Measurements from ENCODE around the gene TTC14.
"Not testable (repeated sequence)": the region's sequence is repeated elsewhere in the genome, so short reads cannot be mapped to it uniquely, and the experiment has no call there.

TTC14 gene

DNA sequence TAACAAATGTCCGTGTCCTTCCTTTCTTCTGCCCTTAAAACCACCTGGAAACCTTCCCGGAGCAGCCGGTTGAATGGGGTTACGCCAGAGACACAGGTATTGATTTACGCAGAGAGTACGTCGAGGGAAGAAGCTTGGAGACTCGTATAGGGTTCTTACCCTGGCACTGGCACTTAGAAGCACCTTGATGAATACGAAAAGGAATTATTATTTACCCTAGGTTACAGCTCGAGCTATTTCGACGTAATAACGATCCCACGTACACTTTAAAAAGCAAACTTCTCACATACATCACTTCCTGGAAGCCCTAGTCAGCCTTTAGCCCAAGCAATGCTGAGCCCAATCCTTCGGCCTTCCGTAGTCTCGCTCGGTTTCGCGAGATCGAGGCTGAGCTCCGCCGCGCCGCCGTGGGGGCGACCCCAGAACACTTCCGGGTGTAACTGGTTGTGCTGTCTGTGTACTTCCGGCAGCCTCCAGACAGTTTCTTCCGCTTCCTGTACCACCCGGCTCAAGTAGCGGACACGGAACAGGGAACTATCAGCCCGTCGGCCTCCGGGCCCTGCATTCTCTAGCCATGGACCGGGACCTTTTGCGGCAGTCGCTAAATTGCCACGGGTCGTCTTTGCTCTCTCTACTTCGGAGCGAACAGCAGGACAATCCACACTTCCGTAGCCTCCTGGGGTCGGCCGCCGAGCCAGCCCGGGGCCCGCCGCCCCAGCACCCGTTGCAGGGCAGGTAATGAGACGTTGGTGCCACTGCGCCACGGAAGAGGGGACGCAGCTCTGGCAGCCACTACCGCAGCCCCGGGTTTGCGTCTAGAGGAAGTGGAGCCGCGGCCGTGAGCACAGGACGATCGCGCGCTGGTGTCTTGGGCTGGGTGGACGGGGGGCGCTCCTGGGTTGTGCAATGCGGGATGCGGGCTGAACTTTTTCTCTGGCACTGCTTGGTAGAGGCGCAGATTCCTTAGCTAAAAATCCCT is at the start of gene TTC14:
Gene TTC14, plus strand, starts transcription at position 476 of the 979 bp plus-strand sequence. Its CDS starts 99 bp downstream, at position 575.
- peak; percentile 85 for DNase-seq (ENCODE audit: low read depth)

DNA sequence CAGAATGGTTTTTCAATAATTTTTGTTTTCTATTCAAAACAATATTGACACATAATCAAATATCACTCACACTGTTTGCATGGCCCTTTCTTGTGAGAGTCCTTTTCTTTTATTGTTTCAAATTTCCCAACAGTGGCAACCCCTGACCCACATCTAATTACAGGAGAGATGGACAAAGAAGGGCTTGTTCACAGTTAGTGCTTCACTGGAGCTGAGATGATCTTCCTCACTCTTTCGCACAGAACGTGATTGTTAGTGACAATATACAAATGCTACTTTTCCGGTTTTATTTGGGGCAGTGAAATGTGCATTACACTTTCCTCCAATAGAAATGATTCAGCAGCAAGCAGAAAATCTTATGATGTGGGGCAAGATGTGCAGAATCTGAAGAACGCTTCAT is 38.6 kb upstream of the TTC14 start:
- no peak for DNase-seq (ENCODE audit: low read depth)

GRCh38 chr3:180564676-180565075 is 37.3 kb upstream of the TTC14 start:
- DNase-seq (ENCODE audit: low read depth) = no peak

- DNase-seq (ENCODE audit: low read depth) = no peak
These were observed 31.7 kb upstream of the TTC14 start for GRCh38 chr3:180570238-180570637.

DNA sequence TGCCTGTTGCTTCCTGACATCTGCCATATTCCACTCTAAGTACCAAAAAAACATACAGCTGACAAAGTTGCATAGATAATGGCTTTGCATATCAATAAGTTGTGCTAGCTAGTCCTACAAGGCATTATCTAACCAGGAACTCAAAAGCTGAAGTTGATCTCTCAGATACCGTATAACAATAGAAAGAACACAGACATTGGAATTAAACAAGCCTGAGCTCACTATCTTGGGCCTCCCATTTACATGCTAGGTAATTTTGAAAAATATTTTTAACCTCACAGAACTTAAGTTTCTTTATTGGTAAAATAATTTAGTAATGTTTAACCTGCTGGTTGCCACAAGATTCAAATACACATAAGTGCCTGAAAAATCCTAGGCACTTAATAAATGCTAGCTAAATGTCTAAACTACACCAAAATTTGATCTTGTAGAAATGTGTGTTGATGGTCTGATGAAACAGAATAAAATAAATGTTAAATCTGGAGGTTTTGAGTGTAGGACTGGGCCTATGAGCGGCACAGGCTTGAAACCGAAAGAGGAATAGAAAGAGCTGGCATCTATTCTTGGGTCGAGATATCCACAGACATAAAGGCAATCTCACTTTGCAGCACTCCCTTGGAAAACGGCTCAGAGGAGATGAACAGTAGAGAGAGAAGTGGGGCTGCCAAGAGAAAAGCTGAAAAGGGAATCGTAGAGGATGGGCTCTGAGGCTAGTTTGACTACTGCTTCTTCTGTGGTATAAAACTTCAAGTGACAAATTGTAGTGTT is 29.9 kb upstream of the TTC14 start:
- DNase-seq (ENCODE audit: low read depth) = no peak

DNA sequence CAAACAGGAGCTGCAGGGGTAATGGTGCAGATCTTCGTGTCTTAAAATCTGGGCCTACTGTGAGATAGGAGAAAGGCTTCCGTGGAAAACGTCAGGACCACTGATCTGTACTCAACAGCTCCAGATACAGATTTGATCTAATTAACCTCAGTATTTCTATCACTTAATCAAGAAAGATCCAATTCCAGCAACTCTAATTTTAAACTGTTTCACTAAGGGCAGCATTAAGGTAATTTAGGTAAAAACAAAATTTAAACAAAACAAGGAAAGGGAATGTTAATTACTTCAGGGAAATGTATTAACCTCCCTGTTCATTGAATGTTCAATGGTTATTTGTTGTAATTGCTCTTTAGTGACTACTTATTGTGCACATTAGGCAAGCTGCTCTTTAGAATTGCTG is 26.4 kb upstream of the TTC14 start:
- DNase-seq (ENCODE audit: low read depth) = no peak

- DNase-seq (ENCODE audit: low read depth) = no peak
These were observed 21.0 kb upstream of the TTC14 start for GRCh38 chr3:180580934-180581333.

DNA sequence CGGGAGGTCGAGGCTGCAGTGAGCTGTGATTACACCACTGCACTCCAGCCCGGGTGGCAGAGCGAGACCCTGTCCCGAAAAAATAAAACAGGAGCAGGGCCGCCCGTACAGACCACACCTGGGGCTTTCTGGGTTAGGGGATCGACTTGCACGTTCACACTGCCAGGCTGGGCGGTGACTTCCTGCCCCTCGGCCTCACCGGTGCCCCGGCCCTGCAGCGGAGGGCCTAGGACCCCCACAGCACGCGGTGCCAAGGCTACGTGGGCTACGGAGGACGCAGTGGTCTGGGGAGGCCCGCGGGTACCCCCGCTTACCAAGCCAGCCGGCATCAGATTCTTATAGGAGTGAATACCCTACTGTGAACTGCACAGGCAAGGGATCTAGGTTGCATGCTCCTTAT is 11.6 kb upstream of the TTC14 start:
- no peak for DNase-seq (ENCODE audit: low read depth)

DNA sequence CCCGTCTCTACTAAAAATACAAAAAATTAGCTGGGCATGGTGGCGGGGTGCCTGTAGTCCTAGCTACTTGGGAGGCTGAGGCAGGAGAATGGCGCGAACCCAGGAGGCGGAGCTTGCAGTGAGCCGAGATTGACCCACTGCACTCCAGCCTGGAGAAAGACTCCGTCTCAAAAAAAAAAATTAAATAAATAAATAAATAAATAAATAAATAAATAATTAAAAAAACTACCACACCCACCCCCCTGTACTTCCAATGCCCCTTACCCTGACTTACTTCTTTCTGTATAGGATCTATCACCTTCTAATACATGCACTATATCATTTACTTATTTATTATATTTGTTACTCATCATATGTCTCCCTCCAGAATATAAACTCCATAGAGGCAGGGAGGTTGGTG is 8.3 kb upstream of the TTC14 start:
- DNase-seq (ENCODE audit: low read depth) = not testable (repeated sequence)

GRCh38 chr3:180594631-180595558 is 7.1 kb upstream of the TTC14 start:
- DNase-seq (ENCODE audit: low read depth) = no peak

DNA sequence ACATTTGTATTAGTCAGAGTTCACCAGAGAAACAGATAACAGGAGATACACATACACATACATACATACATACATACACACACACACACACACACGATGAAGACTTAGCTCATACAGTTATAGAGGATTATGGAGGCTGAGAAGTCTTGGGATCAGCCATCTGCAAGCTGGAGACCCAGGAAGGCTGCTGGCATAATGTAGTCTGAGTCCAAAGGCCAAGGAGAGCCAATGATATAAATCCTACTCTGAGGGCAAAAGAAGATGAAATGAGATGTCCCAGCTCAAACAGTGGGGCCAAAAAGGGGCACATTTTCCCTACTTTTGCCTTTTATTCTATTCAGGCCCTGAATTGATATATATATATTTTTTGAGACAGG is 6.4 kb upstream of the TTC14 start:
- no peak for DNase-seq (ENCODE audit: low read depth)

DNA sequence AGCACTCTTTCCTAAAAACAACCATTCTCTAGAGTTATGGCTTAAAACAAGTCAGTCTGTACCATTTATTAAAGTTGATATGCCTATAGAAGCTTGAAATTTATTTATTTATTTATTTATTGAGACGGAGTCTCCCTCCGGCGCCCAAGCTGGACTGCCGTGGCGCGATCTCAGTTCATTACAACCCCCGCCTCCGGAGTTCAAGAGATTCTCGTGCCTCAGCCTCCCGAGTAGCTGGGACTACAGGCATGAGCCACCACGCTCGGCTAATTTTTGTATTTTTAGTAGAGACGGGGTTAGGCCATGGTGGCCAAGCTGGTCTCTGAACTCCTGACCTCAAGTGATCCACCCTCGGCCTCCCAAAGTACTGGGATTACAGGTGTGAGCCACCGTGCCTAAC is 1.5 kb upstream of the TTC14 start:
- DNase-seq (ENCODE audit: low read depth) = no peak

GRCh38 chr3:180611006-180611405 is 9.0 kb downstream of the TTC14 start:
- DNase-seq (ENCODE audit: low read depth) = no peak

DNA sequence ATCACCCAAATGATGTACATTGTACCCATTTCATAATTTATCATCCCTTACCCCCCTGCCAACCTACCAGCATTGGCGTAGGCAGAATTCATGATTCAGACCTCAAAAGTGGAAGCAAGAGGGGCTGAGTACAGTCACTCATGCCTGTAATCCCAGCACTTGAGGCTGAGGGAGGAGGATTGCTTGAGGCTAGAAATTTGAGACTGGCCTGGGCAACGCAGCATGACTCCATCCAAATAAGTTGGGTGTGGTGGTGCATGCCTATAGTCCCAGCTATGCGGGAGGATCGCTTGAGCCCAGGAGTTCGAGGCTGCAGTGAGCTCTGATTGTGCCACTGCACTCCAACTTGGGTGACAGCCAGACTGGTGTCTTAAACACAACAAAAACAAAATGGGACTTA is 10.4 kb downstream of the TTC14 start:
- DNase-seq (ENCODE audit: low read depth) = no peak

DNA sequence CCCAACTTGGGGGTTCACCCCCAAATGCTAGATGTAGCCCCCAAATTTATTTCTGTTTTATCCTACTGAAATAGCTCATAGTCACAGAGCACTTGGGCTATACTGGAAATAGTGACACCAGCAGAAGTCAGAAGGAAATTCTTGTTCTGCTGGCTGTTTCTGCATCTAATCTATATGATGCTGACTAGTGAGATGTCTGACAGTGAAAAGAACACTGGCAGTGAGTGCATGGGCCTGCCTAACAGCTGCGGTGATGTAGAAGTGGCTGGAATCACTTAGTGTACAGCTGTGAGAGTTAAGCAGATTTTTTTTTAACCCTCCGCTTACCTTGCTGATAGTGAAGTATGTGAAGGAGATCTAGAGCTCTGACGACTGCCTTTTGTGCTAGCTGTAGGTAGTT is 14.0 kb downstream of the TTC14 start:
- DNase-seq (ENCODE audit: low read depth) = no peak

GRCh38 chr3:180617049-180617448 is 15.1 kb downstream of the TTC14 start:
- DNase-seq (ENCODE audit: low read depth) = no peak

DNA sequence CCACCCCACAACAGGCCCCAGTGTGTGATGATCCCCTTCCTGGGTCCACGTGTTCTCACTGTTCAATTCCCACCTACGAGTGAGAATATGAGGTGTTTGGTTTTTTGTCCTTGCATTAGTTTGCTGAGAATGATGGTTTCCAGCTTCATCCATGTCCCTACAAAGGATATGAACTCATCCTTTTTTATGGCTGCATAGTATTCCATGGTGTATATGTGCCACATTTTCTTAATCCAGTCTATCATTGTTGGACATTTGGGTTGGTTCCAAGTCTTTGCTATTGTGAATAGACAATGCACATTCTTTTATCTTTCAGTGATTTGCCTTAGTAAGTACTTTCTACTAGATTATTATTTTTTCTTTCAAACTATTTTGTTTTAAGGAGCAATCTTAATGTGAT is 16.6 kb downstream of the TTC14 start:
- DNase-seq (ENCODE audit: low read depth) = not testable (repeated sequence)

DNA sequence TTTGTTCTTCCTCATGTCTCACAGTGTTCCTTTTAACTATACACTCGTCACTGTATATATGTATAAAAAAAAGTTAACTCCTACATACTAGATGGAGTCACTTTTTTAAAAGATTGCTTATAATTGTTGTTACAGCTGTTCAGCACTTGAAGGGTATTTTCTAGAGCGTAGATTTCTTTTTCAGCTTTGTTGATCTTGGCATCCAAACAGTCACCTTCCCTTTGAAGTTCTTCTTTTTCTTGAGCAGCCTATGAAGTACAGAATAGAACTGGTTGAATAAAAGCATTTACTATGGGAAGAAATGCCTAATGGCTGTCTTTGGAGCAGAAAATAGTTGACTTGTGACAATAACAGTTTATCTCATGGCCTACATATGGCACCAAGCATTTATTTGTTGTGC is 17.8 kb downstream of the TTC14 start:
- DNase-seq (ENCODE audit: low read depth) = no peak

- DNase-seq (ENCODE audit: low read depth) = no peak
These were observed 22.8 kb downstream of the TTC14 start for GRCh38 chr3:180624714-180625113.

DNA sequence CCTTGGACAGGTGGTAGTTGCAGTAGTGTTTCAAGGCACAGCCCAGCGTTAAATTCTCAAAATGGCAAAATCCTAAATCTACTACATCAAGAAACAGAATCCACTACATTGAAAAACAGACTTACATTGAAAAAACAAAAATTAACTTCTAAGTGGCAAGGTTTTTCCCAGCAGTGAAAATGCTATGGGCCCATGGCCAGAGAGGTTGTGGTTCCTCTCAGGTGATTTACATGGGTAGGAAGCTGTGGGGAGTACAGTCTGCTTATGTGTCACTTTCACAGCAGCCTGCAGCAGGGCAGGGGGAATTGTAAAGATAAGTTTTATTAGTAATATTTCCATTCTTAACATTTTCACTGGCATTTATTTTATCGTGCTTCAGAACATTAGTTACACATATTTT is 24.9 kb downstream of the TTC14 start:
- DNase-seq (ENCODE audit: low read depth) = no peak

DNA sequence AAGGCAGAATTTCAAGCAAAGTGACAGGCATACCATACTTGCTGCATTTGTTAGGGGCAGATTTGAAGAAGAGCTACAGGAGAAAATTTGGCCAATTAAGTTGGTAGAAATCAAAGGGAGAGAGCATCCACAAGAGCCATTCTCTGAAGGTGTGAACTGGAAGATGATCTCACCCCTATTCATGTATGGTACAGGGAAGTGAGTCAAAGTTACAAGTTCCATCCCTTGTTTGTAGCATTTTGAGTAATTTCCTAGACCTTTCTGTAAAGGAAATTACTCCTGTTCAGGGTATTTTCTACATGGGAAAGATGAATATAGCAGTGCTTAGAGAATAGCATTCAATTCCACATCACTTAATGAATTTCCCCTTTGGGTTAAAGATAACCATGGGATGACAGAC is 28.4 kb downstream of the TTC14 start:
- no peak for DNase-seq (ENCODE audit: low read depth)

DNA sequence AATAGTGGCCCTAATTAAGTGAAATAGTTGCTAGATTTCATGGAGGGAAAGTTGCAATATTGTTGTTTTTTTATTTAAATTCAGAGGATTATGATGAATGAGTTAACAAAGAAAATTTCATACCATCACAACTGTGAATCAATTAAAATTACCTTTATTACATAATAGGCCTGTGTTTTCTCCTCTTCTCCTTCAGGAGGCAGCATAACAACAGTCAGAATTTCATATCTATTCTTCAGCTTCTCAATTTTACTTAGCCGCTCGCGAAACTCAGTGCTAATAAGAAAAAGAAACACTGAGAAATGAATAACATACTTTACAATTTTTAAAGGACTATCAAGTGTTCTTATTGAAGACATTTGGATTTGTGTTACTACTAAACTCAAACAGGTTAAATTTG is 29.4 kb downstream of the TTC14 start:
- no peak for DNase-seq (ENCODE audit: low read depth)
